GF-D8 (cell line): ENCODE results near the gene FAAP20.

Experiments
- DNase-seq: peaks from one replicate; lab custom pipeline; 2025; lab: John Stamatoyannopoulos, UW

Gene FAAP20

GRCh38 chr1:2177946-2178538, 16.5 kb downstream of the FAAP20 start:
- DNase-seq, result no peak

GRCh38 chr1:2177541-2177940, 17.0 kb downstream of the FAAP20 start:
- no peak for DNase-seq

GRCh38 chr1:2176615-2177014, 18.0 kb downstream of the FAAP20 start:
- no peak for DNase-seq

GRCh38 chr1:2175681-2176454, 18.7 kb downstream of the FAAP20 start:
- no peak for DNase-seq

- DNase-seq, result no peak
Measured at GRCh38 chr1:2175055-2175414, 19.5 kb downstream of the FAAP20 start.

- DNase-seq, result peak; percentile 26
Measured at GRCh38 chr1:2174348-2175054, 20.1 kb downstream of the FAAP20 start.

- DNase-seq, result no peak
Measured at GRCh38 chr1:2173546-2174347, 20.8 kb downstream of the FAAP20 start.

- no peak for DNase-seq
Measured at GRCh38 chr1:2172551-2173146, 21.9 kb downstream of the FAAP20 start.

GRCh38 chr1:2172012-2172411, 22.6 kb downstream of the FAAP20 start:
- no peak for DNase-seq

GRCh38 chr1:2170211-2170610, 24.4 kb downstream of the FAAP20 start:
- DNase-seq, result no peak

GRCh38 chr1:2169200-2169836, 25.3 kb downstream of the FAAP20 start:
- DNase-seq, result no peak

- DNase-seq, result no peak
Measured at GRCh38 chr1:2168535-2168934, 26.0 kb downstream of the FAAP20 start.

- DNase-seq, result no peak
Measured at GRCh38 chr1:2168090-2168489, 26.5 kb downstream of the FAAP20 start.

GRCh38 chr1:2166695-2167094, 27.9 kb downstream of the FAAP20 start:
- DNase-seq, result no peak

GRCh38 chr1:2166254-2166653, 28.3 kb downstream of the FAAP20 start:
- DNase-seq, result no peak

GRCh38 chr1:2165646-2166045, 28.9 kb downstream of the FAAP20 start:
- no peak for DNase-seq

- no peak for DNase-seq
Measured at GRCh38 chr1:2163205-2163604, 31.4 kb downstream of the FAAP20 start.

- no peak for DNase-seq
Measured at GRCh38 chr1:2160451-2161300, 33.9 kb downstream of the FAAP20 start.

- DNase-seq, result no peak
Measured at GRCh38 chr1:2159124-2159523, 35.4 kb downstream of the FAAP20 start.

- DNase-seq, result no peak
Measured at GRCh38 chr1:2158272-2158671, 36.3 kb downstream of the FAAP20 start.

- no peak for DNase-seq
Measured at GRCh38 chr1:2157856-2158255, 36.7 kb downstream of the FAAP20 start.
